Upper lobe of left lung (tissue), 4 donors: ENCODE results near the gene PHKB.

Source experiments
- CTCF ChIP-seq, 6 experiments: fragments of 450-650 bp in 4 of 6; fragments of 200-600 bp in 2 of 6; sonication (generic) in 2 of 6; IDR thresholded peaks; one replicate each; pipeline ENCODE4 v1.5.1; 2016 to 2019; ENCODE audit warnings: antibody characterized with exemption in 6 of 6
- POLR2A ChIP-seq, 4 donors: fragments of 450-650 bp; IDR thresholded peaks; one replicate each; pipeline ENCODE4 v1.5.1; 2016 to 2017; ENCODE audit warnings: antibody characterized with exemption in 4 of 4, mild to moderate bottlenecking in 2 of 4
- POLR2AphosphoS5 ChIP-seq, 2 donors: sonication (generic); formaldehyde crosslinking; IDR thresholded peaks; one replicate each; pipeline ENCODE4 v1.5.1; 2017; ENCODE audit warnings: antibody characterized with exemption in 2 of 2

DNA sequence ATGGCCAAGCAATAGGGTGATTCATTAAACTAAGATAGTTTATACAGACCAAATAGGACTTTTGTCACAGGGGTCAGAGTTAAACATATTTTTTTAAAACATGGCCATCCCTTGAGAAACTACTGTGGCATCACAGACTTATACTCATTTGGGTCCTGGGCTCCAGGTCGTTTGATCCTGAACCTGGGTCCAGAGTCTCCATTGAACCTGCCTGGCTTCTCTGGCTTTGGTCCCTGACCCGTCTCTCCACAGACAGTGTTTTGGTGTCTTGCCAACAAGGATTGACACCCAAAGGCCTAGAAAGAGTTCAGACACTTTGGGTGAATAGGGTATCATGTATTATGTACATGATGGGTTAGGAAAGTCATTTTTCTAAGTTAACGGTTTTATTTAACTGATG lies 236.7 kb downstream of the PHKB start:
- no peak for TF ChIP-seq CTCF (IDR thresholded peaks at IDR 0.05)
- TF ChIP-seq POLR2A (IDR thresholded peaks at IDR 0.05): no peak
- no peak for TF ChIP-seq POLR2AphosphoS5 (IDR thresholded peaks at IDR 0.05)
